Measurements from ENCODE around the gene LRP2. TPM values are rescaled to one million over a fixed set of nuclear protein-coding genes. Genes with fewer than 3 reads are reported as not detected.

LRP2 gene
- total and polyA plus RNA-seq, 2 experiments from 2014 or later: 0.68 to 2.7 TPM

- DNase-seq (ENCODE audit: low spot score) (no peak), ATAC-seq (no peak)
- Mint-ChIP-seq H3K4me3 (no peak overlapping the region), H3K36me3 (ENCODE audit: low read depth) (no peaks in the 10 kb centered on the region), H3K4me1 (peaks cover 15% of the 10 kb centered on the region; the same call in 2 of the 3 replicates), H3K27ac (no peak overlapping the region), H3K9me3 (no peaks in the 10 kb centered on the region), H3K27me3 (ENCODE audit: insufficient read depth, low read depth, poor library complexity) (peaks cover 4% of the 10 kb centered on the region)
- TF ChIP-seq ZNF462 (CRISPR knock-in tag; IDR thresholded peaks at IDR 0.05) (no peak), REST (IDR thresholded peaks at IDR 0.05; ENCODE audit: unreplicated experiment) (no peak), CREB1 (CRISPR knock-in tag; IDR thresholded peaks at IDR 0.05; ENCODE audit: low read depth) (no peak)
- peaks cover 16% of the 10 kb centered on the region; the same call in 1 of the 2 replicates for H3K4me1 ChIP-seq (ENCODE audit: insufficient read depth)
- H3K4me2 ChIP-seq: no peak overlapping the region
- H4K20me1 ChIP-seq (replicated peaks; ENCODE audit: insufficient read depth): no peaks in the 10 kb centered on the region
- H3K4me3 ChIP-seq: no peak overlapping the region
- no peaks in the 10 kb centered on the region for H3K9me2 ChIP-seq (ENCODE audit: insufficient read depth)
- no peaks in the 10 kb centered on the region for H3K27me3 ChIP-seq (ENCODE audit: insufficient read depth)
- no peaks in the 10 kb centered on the region for H3K36me3 ChIP-seq (ENCODE audit: insufficient read depth)
- no peak overlapping the region for H2AFZ ChIP-seq
- no peak overlapping the region for H3K27ac ChIP-seq (ENCODE audit: low read depth)
- no peaks in the 10 kb centered on the region for H3K79me2 ChIP-seq (replicated peaks; ENCODE audit: insufficient read depth)
- H3F3A ChIP-seq (replicated peaks; ENCODE audit: low read depth): no peaks in the 10 kb centered on the region
Measured at GRCh38 chr2:169107645-169108044, 254.7 kb downstream of the LRP2 start.

Measured in GM23338 (cell line).